Large intestine (tissue), 1 donor: ENCODE measurements around the gene FGA. TPM values are rescaled to one million over a fixed set of nuclear protein-coding genes. Genes with fewer than 3 reads are reported as not detected.

ENCODE experiments used
- polyA plus RNA-seq: library from polyadenylated mRNA; unstranded; fragments of 120-200 nt; gene quantifications from one replicate; pipeline ENCODE4 v1.2.1, GENCODE V29; 2013

The FGA gene
- polyA plus RNA-seq, 1 donor = 23.0 TPM

Other genes starting within 250 kb of the FGA start
- 1.2 TPM for gene DCHS2, start 98.9 kb downstream of the FGA start, polyA plus RNA-seq
- 69.3 TPM for gene PLRG1, start 40.3 kb downstream of the FGA start, polyA plus RNA-seq
- gene FGB, start 27.7 kb downstream of the FGA start, polyA plus RNA-seq = 213 TPM
- gene FGG, start 21.9 kb upstream of the FGA start, polyA plus RNA-seq = 40.5 TPM
- gene LRAT, start 153.3 kb upstream of the FGA start, polyA plus RNA-seq = 1.6 TPM
- 0.06 TPM for gene RBM46, start 190.5 kb upstream of the FGA start, polyA plus RNA-seq